WTC11 (cell line): ENCODE data around the gene TMEM205. TPM values are rescaled to one million over a fixed set of nuclear protein-coding genes. Genes with fewer than 3 reads are reported as not detected.
A peak's percentile ranks its signal among the peaks of the same experiment; 100 is the strongest.

ENCODE experiments used
- ATAC-seq: fragments of 200-7000 bp; cut with Tn5 transposase; 2 replicates; pipeline ENCODE4 v1.10.0; 2021; ENCODE audit warnings: mild to moderate bottlenecking, moderate library complexity
- CTCF ChIA-PET: fragments of 300-600 bp; sonication (Branson Sonifier 250); formaldehyde crosslinking; loops from one replicate; lab custom pipeline; 2021; ENCODE audit warnings: antibody characterized with exemption; lab: Charles Lee
- POLR2A ChIA-PET: fragments of 350-600 bp; sonication (Branson Sonifier 250); formaldehyde crosslinking; loops from one replicate; lab custom pipeline; 2021; ENCODE audit warnings: antibody characterized with exemption; lab: Charles Lee
- DNase-seq: peaks from one replicate; pipeline ENCODE4 v3.0.0; 2021; ENCODE audit warnings: low spot score
- H3K27ac Mint-ChIP-seq: 2 replicates; pipeline ENCODE4 v1.8.0; 2021; ENCODE audit warnings: mixed read lengths
- H3K27me3 Mint-ChIP-seq: 2 replicates; pipeline ENCODE4 v1.8.0; 2021; ENCODE audit warnings: low read depth, mild to moderate bottlenecking, moderate library complexity, mixed read lengths
- H3K36me3 Mint-ChIP-seq: 2 replicates; pipeline ENCODE4 v1.8.0; 2021; ENCODE audit warnings: mixed read lengths
- H3K4me1 Mint-ChIP-seq: 2 replicates; pipeline ENCODE4 v1.8.0; 2022; ENCODE audit warnings: mixed read lengths
- H3K4me3 Mint-ChIP-seq: 2 replicates; pipeline ENCODE4 v1.8.0; 2021; ENCODE audit warnings: mild to moderate bottlenecking, moderate library complexity, mixed read lengths
- H3K9me3 Mint-ChIP-seq: 2 replicates; pipeline ENCODE4 v1.8.0; 2021; ENCODE audit warnings: mixed read lengths
- ARID4B ChIP-seq: sonication (generic); formaldehyde crosslinking; IDR thresholded peaks from 2 replicates; pipeline ENCODE4 v1.8.0; 2023; ENCODE audit warnings: missing genetic modification reagents, mild to moderate bottlenecking, borderline replicate concordance
- ATF3 ChIP-seq: sonication (generic); formaldehyde crosslinking; conservative IDR thresholded peaks from 2 replicates; pipeline ENCODE4 v1.8.1; 2022; ENCODE audit warnings: mild to moderate bottlenecking, missing genetic modification reagents
- ATF6 ChIP-seq: sonication (generic); formaldehyde crosslinking; IDR thresholded peaks from 2 replicates; pipeline ENCODE4 v1.8.1; 2023; ENCODE audit warnings: mild to moderate bottlenecking, missing genetic modification reagents
- CREB1 ChIP-seq: sonication (generic); formaldehyde crosslinking; IDR thresholded peaks from 2 replicates; pipeline ENCODE4 v1.8.0; 2023; ENCODE audit warnings: mild to moderate bottlenecking, missing genetic modification reagents
- CTCF ChIP-seq: fragments of 200-600 bp; IDR thresholded peaks from 2 replicates; pipeline ENCODE4 v1.8.0; 2022; ENCODE audit warnings: antibody characterized with exemption
- FOXP4 ChIP-seq: sonication (generic); formaldehyde crosslinking; IDR thresholded peaks from 2 replicates; pipeline ENCODE4 v1.8.0; 2022; ENCODE audit warnings: mild to moderate bottlenecking, missing genetic modification reagents
- IRF1 ChIP-seq: sonication (generic); formaldehyde crosslinking; IDR thresholded peaks from 2 replicates; pipeline ENCODE4 v1.8.0; 2023; ENCODE audit warnings: missing genetic modification reagents
- KAT7 ChIP-seq: sonication (generic); formaldehyde crosslinking; IDR thresholded peaks from 2 replicates; pipeline ENCODE4 v1.8.1; 2023; ENCODE audit warnings: missing genetic modification reagents, mild to moderate bottlenecking, borderline replicate concordance
- MYBL2 ChIP-seq: sonication (generic); formaldehyde crosslinking; IDR thresholded peaks from 2 replicates; pipeline ENCODE4 v1.8.1; 2023; ENCODE audit warnings: mild to moderate bottlenecking, moderate library complexity, missing genetic modification reagents
- NFYB ChIP-seq: sonication (generic); formaldehyde crosslinking; conservative IDR thresholded peaks from 2 replicates; pipeline ENCODE4 v1.8.0; 2022; ENCODE audit warnings: low read depth, missing genetic modification reagents
- PRDM15 ChIP-seq: sonication (generic); formaldehyde crosslinking; IDR thresholded peaks from 2 replicates; pipeline ENCODE4 v1.8.0; 2022; ENCODE audit warnings: missing genetic modification reagents
- RORB ChIP-seq: fragments of 250-450 bp; sonication (Bioruptor Pico); IDR thresholded peaks from 2 replicates; pipeline ENCODE4 v1.9.0; 2021; ENCODE audit warnings: mild to moderate bottlenecking
- SMAD4 ChIP-seq: sonication (generic); formaldehyde crosslinking; IDR thresholded peaks from 2 replicates; pipeline ENCODE4 v1.8.0; 2022; ENCODE audit warnings: mild to moderate bottlenecking, missing genetic modification reagents
- ZNF232 ChIP-seq: sonication (generic); formaldehyde crosslinking; IDR thresholded peaks from 2 replicates; pipeline ENCODE4 v1.8.0; 2022; ENCODE audit warnings: mild to moderate bottlenecking, missing genetic modification reagents
- ZNF671 ChIP-seq: fragments of 250-450 bp; sonication (Bioruptor Pico); IDR thresholded peaks from 2 replicates; pipeline ENCODE4 v1.8.0; 2021; ENCODE audit warnings: mild to moderate bottlenecking
- total RNA-seq: library from RNA; stranded (reverse); gene quantifications from 3 replicates; pipeline ENCODE4 v1.2.3, GENCODE V29; 2021

TMEM205 gene
- total RNA-seq, 1 experiment from 2014 or later, result 69.9 TPM

GRCh38 chr19:11359421-11359820 lies 13.4 kb upstream of the TMEM205 start (continued):
- TF ChIP-seq RORB (CRISPR knock-in tag) (no peak), ATF6 (CRISPR knock-in tag) (no peak)

GRCh38 chr19:11356676-11357550 lies 10.8 kb upstream of the TMEM205 start:
- H3K4me3 Mint-ChIP-seq, result 0 out of 2 replicates have a peak overlapping the region, but pooled peaks have one; percentile 75
- no peaks in the 10 kb centered on the region for H3K9me3 Mint-ChIP-seq
- peaks cover 78% of the 10 kb centered on the region for H3K27me3 Mint-ChIP-seq
- ATAC-seq (no peak), DNase-seq (no peak)
- H3K4me1 Mint-ChIP-seq, result peaks cover 18% of the 10 kb centered on the region
- no peaks in the 10 kb centered on the region for H3K36me3 Mint-ChIP-seq
- POLR2A ChIA-PET, result no interaction called here
- H3K27ac Mint-ChIP-seq, result no peak overlapping the region
- TF ChIP-seq SMAD4 (CRISPR knock-in tag) (no peak), NFYB (CRISPR knock-in tag) (no peak), ZNF232 (CRISPR knock-in tag) (no peak), MYBL2 (no peak), CTCF (no peak), PRDM15 (CRISPR knock-in tag) (no peak), KAT7 (CRISPR knock-in tag) (no peak), IRF1 (no peak), FOXP4 (CRISPR knock-in tag) (no peak), CREB1 (CRISPR knock-in tag) (no peak), ATF6 (CRISPR knock-in tag) (no peak), ARID4B (CRISPR knock-in tag) (no peak), ATF3 (no peak), ZNF671 (CRISPR knock-in tag) (no peak)
- CTCF ChIA-PET, result no interaction called here
